NT2/D1 (cell line): ENCODE data around the gene DCPS.
"Not testable (repeated sequence)": the region's sequence is repeated elsewhere in the genome, so short reads cannot be mapped to it uniquely, and the experiment has no call there.

Source experiments
- DNase-seq: peaks from one replicate; pipeline ENCODE4 v3.0.0-alpha.2; 2011; ENCODE audit warnings: low read depth, low spot score
- H3K27me3 ChIP-seq: 2 replicates; pipeline ENCODE4 v1.6.0; 2011; ENCODE audit warnings: mild to moderate bottlenecking; ENCODE audit not compliant: insufficient read length, insufficient read depth
- H3K36me3 ChIP-seq: 2 replicates; pipeline ENCODE4 v1.6.1; 2011; ENCODE audit warnings: mild to moderate bottlenecking, low read length, mixed read lengths; ENCODE audit not compliant: insufficient read depth, insufficient read length
- H3K4me1 ChIP-seq: 2 replicates; pipeline ENCODE4 v1.5.1; 2011; ENCODE audit not compliant: insufficient read depth, insufficient read length
- H3K4me3 ChIP-seq: 2 replicates; pipeline ENCODE4 v1.5.1; 2011; ENCODE audit warnings: low read depth; ENCODE audit not compliant: insufficient read length
- H3K9ac ChIP-seq: 2 replicates; pipeline ENCODE4 v1.6.0; 2011; ENCODE audit warnings: low read depth; ENCODE audit not compliant: insufficient read length
- H3K9me3 ChIP-seq: 2 replicates; pipeline ENCODE4 v1.5.1; 2011; ENCODE audit warnings: mild to moderate bottlenecking, low read length; ENCODE audit not compliant: insufficient read depth
- SUZ12 ChIP-seq: IDR thresholded peaks from 2 replicates; pipeline ENCODE4 v1.6.1; 2011; ENCODE audit not compliant: insufficient read length, insufficient read depth; ENCODE audit errors: extremely low read depth
- YY1 ChIP-seq: IDR thresholded peaks from 2 replicates; pipeline ENCODE4 v1.6.1; 2011; ENCODE audit not compliant: insufficient read length, insufficient read depth
- ZNF274 ChIP-seq: IDR thresholded peaks from 2 replicates; pipeline ENCODE4 v1.6.1; 2011; ENCODE audit warnings: mild to moderate bottlenecking, low read depth, low read length

The DCPS gene

GRCh38 chr11:126303623-126304456, at the start of gene DCPS:
Gene DCPS, plus strand, starts transcription at chr11:126304060. Its CDS starts 21 bp downstream, at chr11:126304081.
- peak; percentile 84 for DNase-seq
- H3K9me3 ChIP-seq = no peaks in the 10 kb centered on the region
- TF ChIP-seq SUZ12 (no peak), YY1 (peak; percentile 56), ZNF274 (no peak)

GRCh38 chr11:126254819-126255218, 49.0 kb upstream of the DCPS start:
- no peaks in the 10 kb centered on the region for H3K27me3 ChIP-seq
- no peak overlapping the region for H3K9ac ChIP-seq
- no peak for DNase-seq
- peaks cover 59% of the 10 kb centered on the region for H3K36me3 ChIP-seq
- no peak for TF ChIP-seq ZNF274
- no peak for TF ChIP-seq YY1
- TF ChIP-seq SUZ12 = no peak
- no peaks in the 10 kb centered on the region for H3K9me3 ChIP-seq
- no peak overlapping the region for H3K4me3 ChIP-seq
- H3K4me1 ChIP-seq = no peaks in the 10 kb centered on the region

More at GRCh38 chr11:126303623-126304456, at the start of gene DCPS:
- H3K36me3 ChIP-seq = peaks cover 10% of the 10 kb centered on the region
- no peaks in the 10 kb centered on the region for H3K27me3 ChIP-seq
- H3K4me1 ChIP-seq = no peaks in the 10 kb centered on the region
- H3K4me3 ChIP-seq = peak within 1 kb of the TSS; percentile 72
- peak within 1 kb of the TSS; percentile 86 for H3K9ac ChIP-seq

- not testable (repeated sequence) for H3K9ac ChIP-seq, H3K4me3 ChIP-seq
Measured at GRCh38 chr11:126255507-126255906, 48.4 kb upstream of the DCPS start.

GRCh38 chr11:126256216-126256615, 47.6 kb upstream of the DCPS start:
- Histone ChIP-seq H3K36me3 (peaks cover 56% of the 10 kb centered on the region), H3K9me3 (no peaks in the 10 kb centered on the region), H3K4me1 (no peaks in the 10 kb centered on the region), H3K9ac (no peak overlapping the region), H3K4me3 (no peak overlapping the region), H3K27me3 (no peaks in the 10 kb centered on the region)
- TF ChIP-seq ZNF274 = no peak
- TF ChIP-seq SUZ12 = no peak
- no peak for TF ChIP-seq YY1
- no peak for DNase-seq

More at GRCh38 chr11:126255507-126255906, 48.4 kb upstream of the DCPS start:
- DNase-seq, H3K9me3 ChIP-seq, H3K4me1 ChIP-seq, H3K27me3 ChIP-seq: not testable (repeated sequence)
- H3K36me3 ChIP-seq = peaks cover 57% of the 10 kb centered on the region

GRCh38 chr11:126257144-126257543, 46.7 kb upstream of the DCPS start:
- DNase-seq = no peak
- Histone ChIP-seq H3K9ac (no peak overlapping the region), H3K4me1 (no peaks in the 10 kb centered on the region), H3K4me3 (no peak overlapping the region), H3K36me3 (peaks cover 58% of the 10 kb centered on the region), H3K27me3 (no peaks in the 10 kb centered on the region), H3K9me3 (no peaks in the 10 kb centered on the region)
- no peak for TF ChIP-seq ZNF274
- no peak for TF ChIP-seq SUZ12
- TF ChIP-seq YY1 = no peak

- H3K9me3 ChIP-seq = no peaks in the 10 kb centered on the region
- H3K4me1 ChIP-seq = no peaks in the 10 kb centered on the region
- no peak overlapping the region for H3K9ac ChIP-seq
- TF ChIP-seq YY1 (no peak), ZNF274 (no peak), SUZ12 (no peak)
- peaks cover 60% of the 10 kb centered on the region for H3K36me3 ChIP-seq
- H3K4me3 ChIP-seq = no peak overlapping the region
- no peaks in the 10 kb centered on the region for H3K27me3 ChIP-seq
- DNase-seq = no peak
Measured at GRCh38 chr11:126257764-126258163, 46.1 kb upstream of the DCPS start.

GRCh38 chr11:126262216-126262615, 41.6 kb upstream of the DCPS start:
- Histone ChIP-seq H3K9me3 (no peaks in the 10 kb centered on the region), H3K4me3 (no peak overlapping the region), H3K4me1 (no peaks in the 10 kb centered on the region), H3K27me3 (no peaks in the 10 kb centered on the region), H3K36me3 (peaks cover 68% of the 10 kb centered on the region), H3K9ac (no peak overlapping the region)
- TF ChIP-seq ZNF274 = no peak
- DNase-seq = no peak
